HEK293 (cell line): ENCODE results near the gene FOSB.
A peak's percentile ranks its signal among the peaks of the same experiment; 100 is the strongest.

ENCODE experiments used
- CTCF ChIA-PET: fragments of 350-600 bp; formaldehyde crosslinking; extraction: SDS; loops from one replicate; lab custom pipeline; 2021; ENCODE audit warnings: antibody characterized with exemption; lab: Yijun Ruan, JAX
- POLR2A ChIA-PET: fragments of 300-600 bp; formaldehyde crosslinking; extraction: SDS; loops from one replicate; lab custom pipeline; 2020; ENCODE audit warnings: antibody characterized with exemption, inconsistent platforms; lab: Yijun Ruan, JAX
- H3K27ac ChIP-seq: fragments of 200-500 bp; sonication (Bioruptor generic); 2 replicates; pipeline ENCODE4 v1.5.1; 2014; ENCODE audit warnings: low read depth, low read length, control low read depth, inconsistent platforms; ENCODE audit errors: extremely low read depth
- H3K36me3 ChIP-seq, 2 experiments: fragments of 200-500 bp in 1 of 2; sonication (Bioruptor generic) in 1 of 2; 1 replicate in 1 of 2; 2 replicates in 1 of 2; pipeline ENCODE4 v1.5.1; 2014 to 2017; ENCODE audit warnings: inconsistent platforms in 2 of 2, low read length in 2 of 2; ENCODE audit not compliant: control insufficient read depth in 2 of 2, insufficient read depth in 1 of 2
- H3K4me1 ChIP-seq: fragments of 200-500 bp; sonication (Bioruptor generic); 2 replicates; pipeline ENCODE4 v1.5.1; 2014; ENCODE audit warnings: mild to moderate bottlenecking, low read length, inconsistent platforms; ENCODE audit not compliant: control insufficient read depth, insufficient read depth
- H3K4me3 ChIP-seq: 2 replicates; pipeline ENCODE4 v1.5.1; 2011; ENCODE audit warnings: low read depth, mild to moderate bottlenecking, control low read depth, low read length, moderate library complexity
- H3K9me3 ChIP-seq: fragments of 200-500 bp; sonication (Bioruptor generic); 2 replicates; pipeline ENCODE4 v1.5.1; 2014; ENCODE audit warnings: low read depth, low read length, inconsistent platforms; ENCODE audit not compliant: control insufficient read depth, insufficient read depth
- MZF1 ChIP-seq: fragments of 450-650 bp; formaldehyde crosslinking; IDR thresholded peaks from 2 replicates; pipeline ENCODE4 v1.5.1; 2017; ENCODE audit warnings: missing biosample characterization, missing genetic modification characterization, borderline replicate concordance
- PRDM6 ChIP-seq: fragments of 450-650 bp; formaldehyde crosslinking; IDR thresholded peaks from 2 replicates; pipeline ENCODE4 v1.5.1; 2017; ENCODE audit warnings: missing biosample characterization, missing genetic modification characterization
- ZNF146 ChIP-seq: fragments of 450-650 bp; formaldehyde crosslinking; IDR thresholded peaks from 2 replicates; pipeline ENCODE4 v1.5.1; 2016; ENCODE audit warnings: missing biosample characterization, missing genetic modification characterization
- ZNF2 ChIP-seq: fragments of 450-650 bp; formaldehyde crosslinking; IDR thresholded peaks from 2 replicates; pipeline ENCODE4 v1.5.1; 2016; ENCODE audit warnings: missing biosample characterization, missing genetic modification characterization
- ZNF280D ChIP-seq: fragments of 450-650 bp; formaldehyde crosslinking; IDR thresholded peaks from 2 replicates; pipeline ENCODE4 v1.5.1; 2016; ENCODE audit warnings: missing biosample characterization, missing genetic modification characterization
- ZNF449 ChIP-seq: fragments of 450-650 bp; formaldehyde crosslinking; IDR thresholded peaks from 2 replicates; pipeline ENCODE4 v1.5.1; 2017; ENCODE audit warnings: missing biosample characterization, mild to moderate bottlenecking, missing genetic modification characterization, moderate library complexity
- ZNF549 ChIP-seq: fragments of 450-650 bp; IDR thresholded peaks from 2 replicates; pipeline ENCODE4 v1.5.1; 2018; ENCODE audit warnings: missing biosample characterization, missing genetic modification characterization, mild to moderate bottlenecking, inconsistent platforms, moderate library complexity
- ZNF621 ChIP-seq: fragments of 450-650 bp; formaldehyde crosslinking; IDR thresholded peaks from 2 replicates; pipeline ENCODE4 v1.5.1; 2017; ENCODE audit warnings: missing biosample characterization, missing genetic modification characterization
- ZNF701 ChIP-seq: fragments of 450-650 bp; formaldehyde crosslinking; IDR thresholded peaks from 2 replicates; pipeline ENCODE4 v1.5.1; 2016; ENCODE audit warnings: missing biosample characterization, missing genetic modification characterization
- ZNF792 ChIP-seq: fragments of 450-650 bp; formaldehyde crosslinking; IDR thresholded peaks from 2 replicates; pipeline ENCODE4 v1.5.1; 2016; ENCODE audit warnings: missing biosample characterization, missing genetic modification characterization
- TF ChIP-seq, protein P1 (sequence below): IDR thresholded peaks from 2 replicates; pipeline ENCODE4 v1.6.1; 2011; ENCODE audit warnings: mild to moderate bottlenecking, low read depth, low read length, borderline replicate concordance
- TF ChIP-seq, protein P2 (sequence below): fragments of 450-650 bp; formaldehyde crosslinking; IDR thresholded peaks from 2 replicates; pipeline ENCODE4 v1.5.1; 2016; ENCODE audit warnings: missing biosample characterization, missing genetic modification characterization

Gene FOSB

GRCh38 chr19:45517641-45518468 is 50.1 kb downstream of the FOSB start:
- Histone ChIP-seq H3K27ac (no peak overlapping the region), H3K4me1 (no peaks in the 10 kb centered on the region), H3K4me3 (no peak overlapping the region), H3K36me3 (peaks cover 0 to 20% of the 10 kb centered on the region in 2 experiments; a peak in 2 of 3 replicates), H3K9me3 (no peaks in the 10 kb centered on the region)
- TF ChIP-seq MZF1: no peak
- TF ChIP-seq, protein P1, sequence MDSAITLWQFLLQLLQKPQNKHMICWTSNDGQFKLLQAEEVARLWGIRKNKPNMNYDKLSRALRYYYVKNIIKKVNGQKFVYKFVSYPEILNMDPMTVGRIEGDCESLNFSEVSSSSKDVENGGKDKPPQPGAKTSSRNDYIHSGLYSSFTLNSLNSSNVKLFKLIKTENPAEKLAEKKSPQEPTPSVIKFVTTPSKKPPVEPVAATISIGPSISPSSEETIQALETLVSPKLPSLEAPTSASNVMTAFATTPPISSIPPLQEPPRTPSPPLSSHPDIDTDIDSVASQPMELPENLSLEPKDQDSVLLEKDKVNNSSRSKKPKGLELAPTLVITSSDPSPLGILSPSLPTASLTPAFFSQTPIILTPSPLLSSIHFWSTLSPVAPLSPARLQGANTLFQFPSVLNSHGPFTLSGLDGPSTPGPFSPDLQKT: no peak
- TF ChIP-seq ZNF792 (tag by site-specific recombination): no peak
- no peak for TF ChIP-seq PRDM6 (tag by site-specific recombination)
- TF ChIP-seq ZNF621 (tag by site-specific recombination): no peak
- no peak for TF ChIP-seq ZNF549 (tag by site-specific recombination)
- TF ChIP-seq, protein P2, sequence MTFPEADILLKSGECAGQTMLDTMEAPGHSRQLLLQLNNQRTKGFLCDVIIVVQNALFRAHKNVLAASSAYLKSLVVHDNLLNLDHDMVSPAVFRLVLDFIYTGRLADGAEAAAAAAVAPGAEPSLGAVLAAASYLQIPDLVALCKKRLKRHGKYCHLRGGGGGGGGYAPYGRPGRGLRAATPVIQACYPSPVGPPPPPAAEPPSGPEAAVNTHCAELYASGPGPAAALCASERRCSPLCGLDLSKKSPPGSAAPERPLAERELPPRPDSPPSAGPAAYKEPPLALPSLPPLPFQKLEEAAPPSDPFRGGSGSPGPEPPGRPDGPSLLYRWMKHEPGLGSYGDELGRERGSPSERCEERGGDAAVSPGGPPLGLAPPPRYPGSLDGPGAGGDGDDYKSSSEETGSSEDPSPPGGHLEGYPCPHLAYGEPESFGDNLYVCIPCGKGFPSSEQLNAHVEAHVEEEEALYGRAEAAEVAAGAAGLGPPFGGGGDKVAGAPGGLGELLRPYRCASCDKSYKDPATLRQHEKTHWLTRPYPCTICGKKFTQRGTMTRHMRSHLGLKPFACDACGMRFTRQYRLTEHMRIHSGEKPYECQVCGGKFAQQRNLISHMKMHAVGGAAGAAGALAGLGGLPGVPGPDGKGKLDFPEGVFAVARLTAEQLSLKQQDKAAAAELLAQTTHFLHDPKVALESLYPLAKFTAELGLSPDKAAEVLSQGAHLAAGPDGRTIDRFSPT (tag by site-specific recombination): no peak
- no peak for TF ChIP-seq ZNF449 (tag by site-specific recombination)
- TF ChIP-seq ZNF701: no peak
- CTCF ChIA-PET: interaction anchor here (0.6 to 1.5 kb wide), 5 partner anchors 32 to 377 kb away, joined by 3 to 8 read pairs (median 4); no protein-coding TSS in a partner anchor
- POLR2A ChIA-PET: no interaction called here

GRCh38 chr19:45518469-45518826 is 50.7 kb downstream of the FOSB start:
- TF ChIP-seq ZNF146 (tag by site-specific recombination) (no peak), ZNF2 (tag by site-specific recombination) (no peak), ZNF280D (tag by site-specific recombination) (0 out of 2 replicates have a peak, but pooled peaks have one; percentile 28)
- CTCF ChIA-PET: interaction anchor here (0.6 to 1.5 kb wide), 6 partner anchors 33 to 376 kb away, joined by 3 to 8 read pairs (median 4); no protein-coding TSS in a partner anchor
- peaks cover 0 to 20% of the 10 kb centered on the region in 2 experiments; a peak in 2 of 3 replicates for H3K36me3 ChIP-seq

More at GRCh38 chr19:45518469-45518826, 50.7 kb downstream of the FOSB start:
- Histone ChIP-seq H3K4me3 (no peak overlapping the region), H3K27ac (no peak overlapping the region), H3K4me1 (no peaks in the 10 kb centered on the region), H3K9me3 (no peaks in the 10 kb centered on the region)
- POLR2A ChIA-PET: no interaction called here
